OCI-LY7 (cell line): Measurements from ENCODE around the gene CREB3L1.

ENCODE experiments used
- EZH2phosphoT487 ChIP-seq: fragments of 200-600 bp; sonication (generic); IDR thresholded peaks from 2 replicates; pipeline ENCODE4 v1.6.1; 2018; ENCODE audit warnings: low read depth, borderline replicate concordance, mild to moderate bottlenecking, mixed run types, antibody characterized with exemption, low read length, moderate library complexity, mixed read lengths
- TF ChIP-seq, protein P1 (sequence below): fragments of 200-600 bp; sonication (generic); conservative IDR thresholded peaks from 2 replicates; pipeline ENCODE4 v1.5.1; 2014; ENCODE audit warnings: mild to moderate bottlenecking, antibody characterized with exemption, low read length, moderate library complexity, mixed read lengths

DNA sequence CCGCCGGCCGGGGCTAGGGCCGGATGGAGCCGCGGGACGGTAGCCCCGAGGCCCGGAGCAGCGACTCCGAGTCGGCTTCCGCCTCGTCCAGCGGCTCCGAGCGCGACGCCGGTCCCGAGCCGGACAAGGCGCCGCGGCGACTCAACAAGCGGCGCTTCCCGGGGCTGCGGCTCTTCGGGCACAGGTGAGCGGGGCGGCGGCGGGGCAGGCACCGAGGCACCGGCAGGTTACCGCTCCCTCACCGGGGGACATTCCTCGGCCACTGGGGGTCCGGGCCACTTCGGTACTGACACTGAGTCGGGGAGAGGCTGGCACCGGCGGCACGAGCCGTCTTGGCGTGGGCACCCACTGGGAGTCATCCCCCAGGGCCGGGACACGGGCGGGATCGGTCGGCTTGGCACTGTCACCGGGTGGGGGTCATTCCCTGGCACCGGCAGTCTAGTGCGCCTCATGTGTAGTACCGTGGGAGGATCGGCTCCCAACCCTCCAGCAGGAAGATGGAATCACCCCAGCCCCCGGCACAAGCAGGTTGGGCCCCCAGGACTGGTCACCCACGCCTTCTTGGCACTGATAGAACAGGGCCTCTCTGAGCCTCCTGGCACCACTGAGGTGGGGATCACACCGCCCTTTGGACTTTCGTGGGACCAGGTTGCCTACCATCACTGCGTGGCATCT, 70.3 kb downstream of the CREB3L1 start:
- TF ChIP-seq, protein P1, sequence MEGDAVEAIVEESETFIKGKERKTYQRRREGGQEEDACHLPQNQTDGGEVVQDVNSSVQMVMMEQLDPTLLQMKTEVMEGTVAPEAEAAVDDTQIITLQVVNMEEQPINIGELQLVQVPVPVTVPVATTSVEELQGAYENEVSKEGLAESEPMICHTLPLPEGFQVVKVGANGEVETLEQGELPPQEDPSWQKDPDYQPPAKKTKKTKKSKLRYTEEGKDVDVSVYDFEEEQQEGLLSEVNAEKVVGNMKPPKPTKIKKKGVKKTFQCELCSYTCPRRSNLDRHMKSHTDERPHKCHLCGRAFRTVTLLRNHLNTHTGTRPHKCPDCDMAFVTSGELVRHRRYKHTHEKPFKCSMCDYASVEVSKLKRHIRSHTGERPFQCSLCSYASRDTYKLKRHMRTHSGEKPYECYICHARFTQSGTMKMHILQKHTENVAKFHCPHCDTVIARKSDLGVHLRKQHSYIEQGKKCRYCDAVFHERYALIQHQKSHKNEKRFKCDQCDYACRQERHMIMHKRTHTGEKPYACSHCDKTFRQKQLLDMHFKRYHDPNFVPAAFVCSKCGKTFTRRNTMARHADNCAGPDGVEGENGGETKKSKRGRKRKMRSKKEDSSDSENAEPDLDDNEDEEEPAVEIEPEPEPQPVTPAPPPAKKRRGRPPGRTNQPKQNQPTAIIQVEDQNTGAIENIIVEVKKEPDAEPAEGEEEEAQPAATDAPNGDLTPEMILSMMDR, result no peak
- no peak for TF ChIP-seq EZH2phosphoT487
